HPDE6-E6E7 (cell line): Measurements from ENCODE around the gene FPGS.
"Not testable (repeated sequence)": the region's sequence is repeated elsewhere in the genome, so short reads cannot be mapped to it uniquely, and the experiment has no call there.

Source experiments
- DNase-seq: peaks from one replicate; pipeline ENCODE4 v3.0.0; 2011; ENCODE audit warnings: missing footprints; ENCODE audit errors: extremely low spot score

Gene FPGS

DNA sequence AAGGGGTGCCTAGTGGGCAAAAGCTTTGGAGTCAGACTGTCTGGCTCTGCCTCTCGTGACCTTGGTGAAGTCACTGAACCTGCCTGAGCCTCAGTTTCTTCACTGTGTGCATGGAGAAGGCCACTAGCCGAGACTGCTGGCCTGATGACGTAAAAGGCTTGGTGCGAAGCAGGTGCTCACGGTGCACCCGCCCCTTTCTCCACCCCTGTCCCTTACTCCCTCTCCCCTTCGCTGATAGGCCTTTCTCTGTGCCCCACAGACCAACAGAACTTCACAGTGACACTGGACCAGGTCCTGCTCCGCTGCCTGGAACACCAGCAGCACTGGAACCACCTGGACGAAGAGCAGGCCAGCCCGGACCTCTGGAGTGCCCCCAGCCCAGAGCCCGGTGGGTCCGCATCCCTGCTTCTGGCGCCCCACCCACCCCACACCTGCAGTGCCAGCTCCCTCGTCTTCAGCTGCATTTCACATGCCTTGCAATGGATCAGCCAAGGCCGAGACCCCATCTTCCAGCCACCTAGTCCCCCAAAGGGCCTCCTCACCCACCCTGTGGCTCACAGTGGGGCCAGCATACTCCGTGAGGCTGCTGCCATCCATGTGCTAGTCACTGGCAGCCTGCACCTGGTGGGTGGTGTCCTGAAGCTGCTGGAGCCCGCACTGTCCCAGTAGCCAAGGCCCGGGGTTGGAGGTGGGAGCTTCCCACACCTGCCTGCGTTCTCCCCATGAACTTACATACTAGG is 10.4 kb downstream of the FPGS start:
- no peak for DNase-seq

DNA sequence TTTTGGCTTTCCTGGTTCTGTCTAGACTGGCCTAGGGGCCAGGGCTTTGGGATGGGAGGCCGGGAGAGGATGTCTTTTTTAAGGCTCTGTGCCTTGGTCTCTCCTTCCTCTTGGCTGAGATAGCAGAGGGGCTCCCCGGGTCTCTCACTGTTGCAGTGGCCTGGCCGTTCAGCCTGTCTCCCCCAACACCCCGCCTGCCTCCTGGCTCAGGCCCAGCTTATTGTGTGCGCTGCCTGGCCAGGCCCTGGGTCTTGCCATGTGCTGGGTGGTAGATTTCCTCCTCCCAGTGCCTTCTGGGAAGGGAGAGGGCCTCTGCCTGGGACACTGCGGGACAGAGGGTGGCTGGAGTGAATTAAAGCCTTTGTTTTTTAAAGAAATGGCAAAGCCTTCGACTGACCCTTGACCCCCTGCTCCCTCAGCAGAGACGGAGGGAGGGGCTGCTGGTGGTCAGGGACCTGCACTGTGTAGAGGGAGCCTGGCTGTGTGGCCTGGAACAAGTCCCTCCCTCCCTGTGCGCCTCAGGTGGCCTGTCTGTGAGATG is 11.1 kb downstream of the FPGS start:
- no peak for DNase-seq

DNA sequence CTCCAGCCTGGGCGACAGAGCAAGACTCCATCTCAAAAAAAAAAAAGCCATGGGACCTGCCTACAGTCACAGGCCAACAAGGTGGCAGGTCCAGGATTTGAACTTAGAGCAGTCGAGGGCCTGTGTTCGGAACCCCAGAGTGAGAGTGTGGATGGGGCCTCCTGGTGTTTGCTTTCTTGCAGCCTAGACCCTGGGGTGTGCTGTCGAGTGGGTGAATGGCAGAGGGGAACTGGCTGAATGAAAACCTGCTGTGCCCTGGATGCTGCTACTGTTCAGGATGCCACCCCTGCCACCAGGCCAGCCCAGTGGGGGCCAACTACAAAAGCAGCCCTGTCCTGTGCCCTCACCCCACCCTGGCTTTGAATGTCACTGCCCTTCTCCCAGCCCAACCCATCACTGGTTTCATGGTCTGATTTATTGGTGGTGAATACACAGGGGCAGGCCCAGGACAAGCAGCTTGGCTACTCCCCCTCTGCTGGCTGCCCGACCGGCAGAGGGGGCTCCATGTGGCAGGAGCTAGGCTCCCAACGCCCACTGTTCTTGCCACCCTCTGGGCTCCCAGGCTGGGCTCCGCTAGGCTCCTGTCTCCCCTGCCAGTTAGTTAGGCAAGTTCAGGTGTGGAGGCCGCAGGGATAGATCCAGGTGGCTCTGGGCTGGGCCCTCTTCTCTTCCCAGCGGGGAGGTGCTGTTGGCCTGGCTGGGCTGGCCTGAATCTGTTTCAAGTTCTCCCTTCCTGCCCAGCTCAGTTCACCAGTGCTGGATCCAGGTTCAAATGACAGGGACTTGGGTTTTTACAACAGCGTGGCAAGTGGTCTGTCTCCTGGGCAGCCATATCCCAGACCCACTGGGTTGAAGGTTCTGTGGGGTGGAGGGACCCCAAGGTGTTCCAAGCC is 12.2 kb downstream of the FPGS start:
- no peak for DNase-seq

DNA sequence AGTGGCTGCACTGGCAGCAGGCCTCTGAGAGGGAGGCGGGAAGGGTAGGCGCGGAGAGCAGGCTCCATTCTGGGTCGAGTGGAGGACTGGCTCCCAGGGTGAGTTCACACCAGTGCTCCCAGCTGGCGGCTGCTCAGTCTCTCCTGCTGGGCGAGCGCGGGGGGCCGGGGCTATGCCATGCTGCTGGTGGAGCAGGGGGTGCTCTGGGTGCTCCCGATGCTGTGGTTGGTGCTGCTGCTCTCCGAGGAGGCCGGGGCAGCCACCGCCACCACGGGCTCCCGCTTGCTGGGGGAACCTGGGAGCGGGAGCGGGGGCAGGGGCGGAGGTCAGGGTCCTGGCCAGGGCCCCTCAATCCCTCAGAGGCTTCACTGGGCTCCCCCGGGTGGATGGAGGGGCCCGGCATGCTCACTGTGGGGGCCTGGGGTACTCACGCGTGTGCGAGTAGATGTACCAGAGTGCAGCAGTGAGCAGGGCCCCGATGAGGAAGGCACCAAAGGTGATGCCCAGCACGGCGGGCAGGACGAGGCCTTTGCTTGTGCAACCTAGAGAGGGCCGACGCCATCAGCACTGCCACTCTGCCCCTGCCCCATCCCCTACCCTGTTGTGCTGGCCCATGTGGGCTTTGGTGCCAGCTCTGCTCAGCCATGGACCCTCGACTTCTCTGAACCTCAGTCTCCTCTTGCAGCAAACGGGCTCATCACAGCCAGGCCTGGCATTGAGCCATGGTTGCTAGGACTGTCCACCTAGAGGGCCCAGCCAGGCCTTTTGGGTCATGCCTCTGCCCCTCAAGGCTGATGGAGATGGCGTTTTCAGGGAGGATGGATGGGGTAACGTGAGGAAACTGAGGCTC is 13.1 kb downstream of the FPGS start:
- DNase-seq, result no peak

DNA sequence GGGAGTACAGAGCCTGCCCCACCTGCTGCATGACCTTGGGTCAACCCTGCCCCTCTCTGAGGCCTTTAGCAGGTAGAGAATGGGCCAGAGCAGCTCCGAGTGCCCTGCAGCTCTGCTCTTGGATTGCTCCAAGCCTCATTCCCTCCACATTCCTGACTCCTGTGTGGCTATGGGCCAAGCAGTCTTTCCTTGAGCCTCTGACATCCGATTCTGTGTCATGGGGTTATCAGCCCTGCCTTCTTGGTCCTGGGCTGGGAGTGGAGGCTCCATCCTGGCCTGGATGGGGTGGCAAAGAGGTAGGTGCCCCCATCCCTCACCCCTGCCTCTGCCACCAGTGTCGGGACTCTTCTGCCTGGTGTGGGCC is 13.7 kb downstream of the FPGS start:
- DNase-seq, result no peak

DNA sequence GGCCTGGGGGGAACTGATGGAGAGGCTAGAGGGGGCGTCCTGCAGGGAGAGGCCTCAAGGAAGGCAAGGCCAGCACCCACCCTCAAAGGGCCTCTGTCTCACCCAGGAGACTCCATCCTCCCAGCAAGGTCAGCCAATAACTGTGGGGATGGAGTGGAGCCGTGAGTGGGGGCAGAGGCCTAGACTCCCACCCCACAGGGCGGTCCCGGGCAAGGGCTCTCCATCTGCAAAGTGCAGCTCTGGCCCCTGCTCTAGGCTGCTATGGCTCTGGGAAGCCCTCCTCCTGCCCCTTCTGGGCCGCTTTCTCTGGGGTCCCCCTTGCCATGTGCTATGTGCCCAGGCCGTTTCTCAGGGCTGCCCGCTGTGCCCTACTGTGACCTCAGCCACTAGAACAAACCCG is 14.0 kb downstream of the FPGS start:
- no peak for DNase-seq

DNA sequence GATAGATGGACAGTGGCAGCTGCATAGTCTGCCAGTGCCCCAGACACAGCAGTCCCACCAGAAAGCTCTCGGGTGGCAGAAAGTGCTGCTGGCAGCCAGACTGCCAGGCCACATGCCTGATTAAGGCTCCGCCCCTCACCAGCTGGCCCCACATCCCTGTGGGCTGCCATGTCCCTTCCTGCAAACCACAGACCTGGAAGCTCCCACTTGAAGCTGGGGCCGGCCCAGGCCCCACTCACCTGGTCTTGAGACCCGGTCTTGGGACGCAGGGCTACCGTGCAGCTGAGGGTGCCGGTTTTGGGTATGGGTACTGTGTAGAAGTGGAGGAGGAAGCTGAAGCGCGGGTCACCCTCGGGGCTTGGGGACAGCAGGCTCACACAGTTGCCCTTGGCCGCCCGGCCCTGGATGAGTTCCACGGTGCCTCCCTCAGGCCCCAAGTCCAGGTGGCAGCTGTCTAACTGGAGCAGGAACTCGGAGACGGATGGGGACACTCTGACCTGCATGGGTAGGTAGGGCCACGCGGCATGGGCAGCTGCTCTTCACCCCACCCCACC is 15.3 kb downstream of the FPGS start:
- DNase-seq, result no peak

DNA sequence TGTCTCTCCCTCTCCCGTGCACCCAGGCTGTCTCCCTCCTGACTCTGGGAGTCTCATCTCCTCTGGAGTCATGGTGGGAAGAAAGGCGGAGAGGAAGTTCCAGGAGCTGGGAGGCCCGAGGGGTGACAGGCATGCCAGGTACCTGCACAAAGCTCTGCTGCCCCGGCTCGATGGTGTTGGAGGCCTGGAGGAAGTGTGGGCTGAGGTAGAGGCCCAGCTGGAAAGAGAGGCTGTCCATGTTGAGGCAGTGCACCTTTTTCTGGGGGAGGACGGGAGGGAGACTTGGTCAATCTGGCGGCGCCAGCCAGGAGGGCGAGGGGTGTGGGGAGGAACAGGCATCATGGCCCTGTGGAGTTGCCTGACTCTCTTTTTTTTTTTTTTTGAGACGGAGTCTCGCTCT is 15.9 kb downstream of the FPGS start:
- DNase-seq, result no peak

DNA sequence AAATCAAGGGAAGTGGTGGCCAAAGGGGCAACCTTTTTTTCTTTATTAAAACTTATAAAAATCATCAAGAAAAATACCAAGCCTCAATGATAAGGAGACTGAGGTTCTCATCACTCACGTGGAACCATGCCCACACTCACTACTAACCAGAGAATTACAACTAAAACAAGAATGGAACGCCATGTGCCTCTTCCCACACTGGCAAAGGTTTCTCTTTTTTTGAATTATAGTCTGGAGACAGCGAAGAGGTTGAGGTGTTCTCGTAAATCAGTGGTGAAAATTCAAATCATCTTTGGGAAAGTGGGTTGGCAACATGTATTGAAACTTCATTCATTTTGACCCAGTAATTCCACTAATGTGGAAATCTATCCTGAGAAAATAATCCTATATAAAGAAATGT is 19.4 kb downstream of the FPGS start:
- DNase-seq, result no peak

DNA sequence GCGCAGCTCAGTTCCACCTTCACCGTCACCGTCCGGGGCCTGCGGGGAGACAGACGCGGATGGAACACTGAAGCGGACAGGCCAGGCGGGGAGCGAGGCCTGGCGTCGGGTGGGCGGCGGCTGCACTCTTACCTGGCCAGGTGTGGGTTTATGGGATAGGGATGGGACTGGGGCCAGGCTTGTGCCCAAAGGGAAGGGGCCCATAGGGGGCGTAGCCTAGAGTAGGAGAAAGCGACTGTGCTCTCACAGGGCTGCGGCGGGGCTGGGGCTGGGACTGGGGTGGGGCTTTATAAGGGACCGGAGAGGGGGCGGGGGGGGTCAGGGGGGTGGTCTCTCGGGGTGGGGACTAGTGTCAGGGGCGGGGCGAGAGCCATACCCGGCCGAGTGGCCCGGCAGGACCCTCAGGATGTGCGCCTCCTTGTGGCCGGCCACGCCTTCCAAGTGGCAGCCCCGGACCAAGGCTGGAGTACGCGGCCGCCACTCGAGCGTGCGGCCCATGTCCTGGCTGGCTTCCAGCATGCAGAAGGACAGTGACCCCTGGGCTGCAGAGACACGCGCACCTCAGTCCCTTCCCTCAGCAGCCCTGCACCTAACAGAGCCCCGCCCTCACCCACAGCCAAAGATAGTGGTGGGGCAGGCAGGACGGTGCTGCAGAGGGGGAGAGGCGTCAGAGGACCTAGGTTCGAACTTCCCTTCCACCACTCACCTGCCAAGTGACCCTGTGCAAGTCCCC is 22.8 kb downstream of the FPGS start:
- no peak for DNase-seq

DNA sequence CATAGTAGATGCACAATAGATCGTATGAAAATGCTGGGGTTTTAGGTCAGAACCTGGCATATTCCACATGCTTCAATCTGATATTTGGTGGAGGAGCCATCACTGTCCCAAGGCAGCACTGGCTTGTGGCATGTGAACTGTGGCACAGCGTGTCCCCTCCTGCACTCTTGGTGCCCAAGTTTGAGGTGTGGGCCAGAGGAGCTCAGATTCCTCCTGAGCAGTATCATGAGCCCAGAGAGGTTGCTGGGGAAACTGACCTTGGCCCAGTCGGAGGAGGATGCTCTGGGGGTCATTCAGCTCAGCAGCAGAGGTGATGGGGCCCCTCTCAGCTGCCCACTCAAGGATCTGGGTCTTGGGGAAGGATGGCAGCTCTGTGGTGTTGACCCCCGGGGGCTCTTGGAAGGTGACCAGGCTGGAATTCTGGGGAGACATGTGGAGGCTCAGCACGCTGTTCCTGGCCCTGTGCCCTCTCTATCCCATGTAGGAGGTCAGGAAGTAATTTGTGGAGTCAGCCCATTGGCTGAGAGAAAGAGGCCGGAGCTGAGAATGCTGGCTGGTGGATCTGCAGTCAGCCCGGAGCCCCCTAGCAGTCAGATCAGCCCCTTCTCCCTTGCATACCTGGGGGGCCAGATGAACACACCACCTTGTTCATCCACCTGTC is 23.7 kb downstream of the FPGS start:
- DNase-seq, result no peak

DNA sequence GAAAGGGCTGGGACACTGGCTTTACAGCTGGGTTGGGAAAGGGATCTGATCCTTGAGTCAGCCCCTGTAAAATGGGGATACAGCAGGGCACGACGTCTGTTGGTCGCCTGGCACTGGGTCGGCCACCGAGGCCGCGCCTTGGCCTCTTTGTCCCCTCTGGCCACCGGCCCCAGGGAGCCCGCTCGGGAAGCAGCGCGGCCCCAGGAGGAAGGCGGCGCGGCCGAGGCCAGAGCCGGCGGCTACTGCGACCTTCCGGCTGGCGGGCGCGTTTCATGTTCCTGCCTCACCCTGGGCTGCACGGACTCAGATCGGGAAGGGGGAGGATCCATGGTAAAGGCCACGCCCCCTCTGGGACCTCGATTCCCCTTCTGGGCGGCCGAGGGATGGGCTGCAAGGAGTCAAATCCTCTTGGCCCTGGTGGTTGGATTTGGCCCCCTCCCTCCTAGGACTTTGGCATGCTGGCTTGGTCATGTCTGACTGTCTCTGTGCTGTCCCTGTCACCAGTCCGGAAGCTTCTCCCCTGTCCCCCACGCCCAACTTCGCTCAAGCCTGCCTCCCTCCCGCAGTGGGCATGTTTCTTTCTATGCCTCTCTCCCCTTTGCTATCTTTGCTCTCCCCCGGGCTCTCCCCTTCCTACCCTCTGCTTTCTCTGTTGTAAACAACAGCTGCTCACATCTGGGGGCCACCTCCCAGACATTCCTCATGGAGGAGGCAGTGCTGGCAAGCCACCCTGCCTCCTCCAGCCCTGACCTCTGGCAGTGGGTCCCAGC is 25.8 kb downstream of the FPGS start:
- DNase-seq, result peak; percentile 35

DNA sequence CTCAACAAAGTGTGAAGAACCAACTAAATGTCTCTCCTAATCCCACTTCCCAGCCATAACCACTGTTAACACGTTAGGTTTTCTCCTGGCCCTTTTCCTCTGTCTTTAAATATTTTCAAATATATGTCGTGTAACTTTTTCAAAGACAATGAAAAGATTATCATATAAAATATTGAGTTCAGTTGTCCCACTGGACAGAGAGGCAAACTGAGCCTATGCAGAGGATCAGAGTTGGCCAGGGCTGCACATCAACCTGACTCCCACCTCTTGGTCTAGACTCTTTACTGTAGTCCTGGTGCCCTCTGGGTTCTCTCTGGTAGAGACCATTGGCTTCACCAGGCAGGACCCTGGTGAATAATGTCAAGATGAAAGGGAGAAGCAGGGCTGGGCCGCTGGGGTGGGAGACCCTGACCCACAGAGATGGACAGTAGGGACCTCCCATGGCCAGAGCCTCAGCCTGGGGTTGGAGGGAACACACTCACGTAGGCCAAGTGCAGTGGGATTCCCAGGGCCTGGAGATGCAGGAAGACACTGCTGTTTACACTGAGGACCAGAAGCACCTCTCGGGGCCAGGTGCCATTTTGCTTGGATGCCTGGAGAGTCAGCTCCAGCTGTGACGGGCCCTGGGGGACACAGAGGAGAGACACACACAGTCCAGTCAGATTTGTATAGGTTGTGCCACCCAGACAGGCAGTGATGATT is 26.7 kb downstream of the FPGS start:
- DNase-seq, result no peak

DNA sequence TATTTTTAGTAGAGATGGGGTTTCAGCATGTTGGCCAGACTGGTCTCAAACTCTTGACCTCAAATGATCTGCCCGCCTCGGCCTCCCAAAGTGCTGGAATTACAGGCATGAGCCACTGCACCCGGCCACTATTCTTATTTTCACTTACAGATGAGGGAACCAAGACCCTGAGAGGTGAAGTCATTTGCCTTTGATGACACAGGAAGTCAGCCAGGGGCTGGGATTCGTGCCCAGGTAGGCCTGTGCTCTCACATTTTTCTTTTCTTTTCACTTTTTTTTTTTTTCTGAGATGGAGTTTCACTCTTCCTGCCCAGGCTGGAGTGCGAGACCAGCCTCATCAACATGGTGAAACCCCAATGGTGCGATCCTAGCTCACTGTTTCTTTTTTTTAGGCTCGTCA is 29.6 kb downstream of the FPGS start:
- no peak for DNase-seq

DNA sequence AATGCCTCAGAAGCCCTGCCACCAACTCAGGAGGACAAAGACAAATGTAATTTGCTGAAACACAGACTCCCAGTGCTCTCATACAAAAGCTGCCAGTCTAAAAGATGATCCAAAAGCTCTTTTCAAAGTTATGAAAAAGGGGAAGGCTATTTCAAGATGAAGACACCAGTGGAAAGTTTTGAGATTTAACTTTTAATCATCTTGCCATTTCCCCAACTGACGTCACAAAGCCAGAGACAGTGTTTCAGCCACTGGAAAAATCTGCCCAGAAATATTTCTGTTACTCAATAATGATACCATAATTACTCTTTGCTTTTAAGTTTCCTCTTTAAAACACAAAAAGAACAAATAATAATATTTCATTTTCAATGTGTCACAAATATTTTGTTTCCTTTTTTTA is 30.9 kb downstream of the FPGS start:
- DNase-seq, result no peak

DNA sequence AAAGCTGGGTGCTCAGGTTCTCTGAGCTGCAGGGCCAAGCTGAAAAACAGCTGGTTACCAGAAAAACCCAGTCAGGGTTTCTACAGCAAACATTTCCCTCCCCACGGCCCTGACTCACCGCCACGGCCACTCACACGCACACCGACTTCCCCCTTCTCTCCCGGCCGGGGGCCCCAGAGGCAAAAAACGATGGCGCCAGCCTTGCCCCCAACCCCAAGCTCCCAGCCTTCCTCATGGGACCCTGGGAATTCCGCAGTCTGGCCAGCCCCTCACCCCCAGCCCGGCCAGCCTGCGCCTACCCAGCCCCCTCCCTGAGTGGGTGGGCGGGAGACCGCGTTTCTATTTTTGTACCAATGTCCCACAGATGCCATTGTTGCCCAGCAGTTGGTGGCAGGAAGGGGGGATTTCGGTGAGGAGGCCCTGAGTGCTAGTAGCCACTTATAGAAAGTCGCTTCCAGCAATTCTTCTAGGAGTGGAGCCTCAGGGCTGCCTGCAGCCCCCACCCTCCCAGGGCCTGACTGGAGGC is 33.4 kb downstream of the FPGS start:
- no peak for DNase-seq

DNA sequence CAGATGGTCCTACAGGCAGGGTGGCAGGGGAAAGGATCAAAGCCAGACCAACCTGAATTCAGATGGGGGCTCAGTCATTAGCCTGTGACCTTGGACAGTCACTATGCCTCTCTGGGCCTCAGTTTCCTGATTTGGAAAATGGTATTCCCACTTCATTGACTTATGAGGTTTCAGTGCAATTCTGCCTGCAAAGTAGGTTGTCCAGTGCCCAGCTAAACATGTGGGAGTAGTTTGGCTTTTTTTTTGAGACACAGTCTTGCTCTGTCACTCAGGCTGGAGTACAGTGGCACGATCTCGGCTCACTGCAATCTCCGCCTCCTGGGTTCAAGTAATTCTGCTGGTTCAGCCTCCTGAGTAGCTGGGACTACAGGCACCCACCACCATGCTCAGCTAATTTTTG is 33.9 kb downstream of the FPGS start:
- DNase-seq, result not testable (repeated sequence)

DNA sequence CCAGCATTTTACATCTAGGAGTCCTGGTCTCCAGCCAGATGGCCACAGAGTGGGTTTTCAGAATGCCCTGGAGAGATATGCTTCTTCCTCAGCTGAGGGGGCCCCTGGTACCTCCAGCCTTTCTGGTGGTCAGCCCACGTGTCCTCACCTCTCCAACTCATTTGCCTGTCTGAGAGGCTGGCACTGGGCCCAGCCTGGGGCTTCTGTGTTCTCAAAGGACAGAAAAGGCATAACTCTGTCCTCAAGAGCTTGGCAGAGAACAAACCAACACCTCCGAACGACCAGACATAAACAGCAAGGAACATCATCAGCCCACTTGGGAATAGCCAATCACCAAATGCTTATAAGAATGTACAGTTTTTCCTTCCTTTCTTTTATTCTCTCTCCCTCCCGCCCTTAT is 34.7 kb downstream of the FPGS start:
- DNase-seq, result no peak
